H1 (cell line): Measurements from ENCODE around the gene ABCF3. TPM values are rescaled to one million over a fixed set of nuclear protein-coding genes. Genes with fewer than 3 reads are reported as not detected.

Experiments
- ASH2L ChIP-seq: fragments of 200-600, 300-600 bp; sonication (generic); IDR thresholded peaks from one replicate; pipeline ENCODE4 v1.7.1; 2017; ENCODE audit warnings: low read length
- BACH1 ChIP-seq: IDR thresholded peaks from 2 replicates; pipeline ENCODE4 v1.6.1; 2012; ENCODE audit warnings: low read length, improper control_type of control experiment
- BRCA1 ChIP-seq: IDR thresholded peaks from 2 replicates; pipeline ENCODE4 v1.6.1; 2012; ENCODE audit warnings: low read depth, low read length, improper control_type of control experiment
- CEBPB ChIP-seq: IDR thresholded peaks from 2 replicates; pipeline ENCODE4 v1.6.1; 2012; ENCODE audit warnings: low read depth, low read length
- CREB1 ChIP-seq: IDR thresholded peaks from 2 replicates; pipeline ENCODE4 v1.6.1; 2012; ENCODE audit warnings: inconsistent platforms
- EGR1 ChIP-seq: IDR thresholded peaks from 2 replicates; pipeline ENCODE4 v1.6.1; 2011; ENCODE audit warnings: low read depth, low read length, borderline replicate concordance
- EP300 ChIP-seq, 2 experiments: IDR thresholded peaks; 1 replicate in 1 of 2; 2 replicates in 1 of 2; pipeline ENCODE4 v1.6.1; 2011 to 2012; ENCODE audit warnings: low read depth in 2 of 2, low read length in 2 of 2, mild to moderate bottlenecking in 2 of 2, borderline replicate concordance in 1 of 2, inconsistent platforms in 1 of 2, moderate library complexity in 1 of 2
- EZH2 ChIP-seq: fragments of 200-600 bp; sonication (generic); IDR thresholded peaks from 2 replicates; pipeline ENCODE4 v1.7.1; 2012; ENCODE audit warnings: low read depth, mild to moderate bottlenecking, moderate library complexity, low read length, inconsistent platforms; ENCODE audit not compliant: severe bottlenecking
- JUND ChIP-seq: IDR thresholded peaks from 2 replicates; pipeline ENCODE4 v1.6.1; 2011; ENCODE audit warnings: mild to moderate bottlenecking, improper control_type of control experiment, low read length
- KDM5A ChIP-seq: fragments of 200-600 bp; IDR thresholded peaks from 2 replicates; pipeline ENCODE4 v1.7.1; 2012; ENCODE audit warnings: mild to moderate bottlenecking, low read length, inconsistent platforms, mixed read lengths
- MAFK ChIP-seq: IDR thresholded peaks from 2 replicates; pipeline ENCODE4 v1.6.1; 2012; ENCODE audit warnings: low read depth, mild to moderate bottlenecking, improper control_type of control experiment, low read length
- NRF1 ChIP-seq: IDR thresholded peaks from 2 replicates; pipeline ENCODE4 v1.6.1; 2011; ENCODE audit warnings: mild to moderate bottlenecking, low read depth, low read length, improper control_type of control experiment
- PHF8 ChIP-seq: fragments of 200-600 bp; sonication (generic); conservative IDR thresholded peaks from 2 replicates; pipeline ENCODE4 v1.7.1; 2012; ENCODE audit warnings: low read depth, mild to moderate bottlenecking, inconsistent platforms, low read length, moderate library complexity
- POLR2A ChIP-seq, 2 experiments: IDR thresholded peaks; 1 replicate in 1 of 2; 2 replicates in 1 of 2; pipeline ENCODE4 v1.6.1; 2011; ENCODE audit warnings: low read depth in 2 of 2, low read length in 2 of 2, mild to moderate bottlenecking in 2 of 2; ENCODE audit errors: control extremely low read depth in 1 of 2
- POLR2AphosphoS5 ChIP-seq: IDR thresholded peaks from 2 replicates; pipeline ENCODE4 v1.6.1; 2011; ENCODE audit warnings: low read depth, low read length
- RAD21 ChIP-seq, 2 experiments: IDR thresholded peaks in 1 of 2; conservative IDR thresholded peaks in 1 of 2; 2 replicates each; pipeline ENCODE4 v1.6.1; 2011; ENCODE audit warnings: low read depth in 2 of 2, low read length in 2 of 2, improper control_type of control experiment in 1 of 2, inconsistent platforms in 1 of 2, mild to moderate bottlenecking in 1 of 2, moderate library complexity in 1 of 2
- RBBP5 ChIP-seq: IDR thresholded peaks from 2 replicates; pipeline ENCODE4 v1.7.1; 2012; ENCODE audit warnings: low read depth, mild to moderate bottlenecking, inconsistent platforms, low read length, moderate library complexity, borderline replicate concordance
- SIN3A ChIP-seq, 2 experiments: IDR thresholded peaks in 1 of 2; conservative IDR thresholded peaks in 1 of 2; 2 replicates each; pipeline ENCODE4 v1.6.1; 2011 to 2012; ENCODE audit warnings: low read length in 2 of 2, improper control_type of control experiment in 1 of 2, low read depth in 1 of 2, mild to moderate bottlenecking in 1 of 2
- SP1 ChIP-seq: IDR thresholded peaks from 2 replicates; pipeline ENCODE4 v1.6.1; 2011; ENCODE audit warnings: low read depth, low read length
- SP4 ChIP-seq: IDR thresholded peaks from 2 replicates; pipeline ENCODE4 v1.6.1; 2012; ENCODE audit warnings: low read length, inconsistent platforms
- SUZ12 ChIP-seq: fragments of 200-600 bp; sonication (generic); IDR thresholded peaks from 2 replicates; pipeline ENCODE4 v1.6.1; 2012; ENCODE audit warnings: mild to moderate bottlenecking, inconsistent platforms, low read length, moderate library complexity, mixed read lengths
- TAF1 ChIP-seq: IDR thresholded peaks from 2 replicates; pipeline ENCODE4 v1.6.1; 2011; ENCODE audit warnings: mild to moderate bottlenecking, low read depth, low read length
- TCF12 ChIP-seq: IDR thresholded peaks from 2 replicates; pipeline ENCODE4 v1.6.1; 2011; ENCODE audit warnings: low read depth, mild to moderate bottlenecking, low read length
- YY1 ChIP-seq: IDR thresholded peaks from 2 replicates; pipeline ENCODE4 v1.6.1; 2011; ENCODE audit warnings: low read depth, mild to moderate bottlenecking, low read length
- polyA plus RNA-seq, 7 experiments: library from polyadenylated mRNA; depleted of rRNA in 3 of 7; stranded (reverse) in 5 of 7; unstranded in 2 of 7; fragments of >200 nt in 5 of 7; fragments of 200-250 nt in 2 of 7; gene quantifications; 1 replicate in 5 of 7; 2 replicates in 1 of 7; 4 replicates in 1 of 7; pipeline versions ENCODE4 v1.2.1 to v1.2.3, GENCODE V29; 2011 to 2013; ENCODE audit warnings: missing spikeins in 2 of 7, mixed read lengths in 2 of 7
- total RNA-seq: library from RNA; stranded (reverse); fragmentation: NEBNext Ultra II Directional; extraction: Animal tissue kit (Norgen Biotek cat#: 25700); gene quantifications from 2 replicates; pipeline ENCODE4 v1.2.1, GENCODE V29; 2021
- TF ChIP-seq, protein P1 (sequence below): IDR thresholded peaks from 2 replicates; pipeline ENCODE4 v1.6.1; 2011; ENCODE audit warnings: low read length, improper control_type of control experiment

ABCF3 gene
- total and polyA plus RNA-seq, 2 of the 8 experiments (the other 6 are each of a cell fraction or from before 2014, with no cell fraction given), result 51.6 to 57.8 TPM

DNA sequence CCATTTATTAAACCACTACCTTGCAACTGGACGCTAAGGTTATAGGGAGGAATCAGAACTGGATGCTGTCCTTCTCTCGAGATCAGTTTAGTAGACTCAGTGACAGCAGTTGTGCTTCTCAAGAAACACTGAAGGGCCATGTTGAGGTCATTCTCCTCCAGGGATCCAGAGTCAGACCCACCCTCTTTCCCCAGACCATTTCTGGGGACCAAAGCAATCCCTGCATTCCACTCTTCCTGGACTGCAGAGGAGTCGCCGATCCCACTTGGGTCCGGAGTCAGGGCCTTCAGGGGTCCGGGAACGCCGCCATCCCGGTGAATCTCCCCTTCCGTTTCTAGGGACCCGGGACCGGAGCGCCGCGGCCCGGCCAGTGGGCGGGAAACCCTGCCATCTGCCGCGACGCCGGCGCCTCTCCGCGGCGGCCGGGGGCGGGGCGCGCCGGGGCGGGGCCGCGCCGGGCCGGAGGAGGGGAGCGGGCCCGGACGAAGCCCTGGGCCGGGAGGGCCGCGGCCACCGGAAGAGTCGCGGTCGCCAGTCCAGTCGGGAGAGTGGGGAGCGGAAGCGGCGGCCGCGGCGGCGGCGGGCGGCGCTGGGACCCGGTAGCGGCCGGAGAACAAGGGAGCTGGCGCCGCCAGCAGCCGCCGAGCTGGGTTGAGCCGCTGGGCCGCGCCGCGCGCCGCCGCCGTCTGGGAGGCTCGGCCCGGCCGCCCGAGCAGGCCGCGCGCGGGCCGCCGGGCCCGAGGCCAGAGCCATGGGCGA lies 30.9 kb upstream of the ABCF3 start, which contains the start of gene DVL3 (continued):
- TF ChIP-seq, protein P1, sequence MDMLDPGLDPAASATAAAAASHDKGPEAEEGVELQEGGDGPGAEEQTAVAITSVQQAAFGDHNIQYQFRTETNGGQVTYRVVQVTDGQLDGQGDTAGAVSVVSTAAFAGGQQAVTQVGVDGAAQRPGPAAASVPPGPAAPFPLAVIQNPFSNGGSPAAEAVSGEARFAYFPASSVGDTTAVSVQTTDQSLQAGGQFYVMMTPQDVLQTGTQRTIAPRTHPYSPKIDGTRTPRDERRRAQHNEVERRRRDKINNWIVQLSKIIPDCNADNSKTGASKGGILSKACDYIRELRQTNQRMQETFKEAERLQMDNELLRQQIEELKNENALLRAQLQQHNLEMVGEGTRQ, result no peak
- TF ChIP-seq EZH2 (no peak), EP300 (IDR thresholded peaks at IDR 0.05; ENCODE audit: borderline replicate concordance in 1 of 2, low read depth in 2 of 2, low read length in 2 of 2) (no peak), EGR1 (peak; percentile 53; the same call in 1 of the 2 replicates), PHF8 (no peak; the same call in 1 of the 2 replicates), TCF12 (no peak), BACH1 (no peak), POLR2A (IDR thresholded peaks at IDR 0.05; ENCODE audit: control extremely low read depth in 1 of 2, low read depth in 2 of 2, low read length in 2 of 2) (peak in 1 of 2 experiments; percentile 57; a peak in 2 of 3 replicates), KDM5A (no peak), CREB1 (no peak), CEBPB (no peak), BRCA1 (no peak), SP1 (no peak), TAF1 (peak; percentile 48), MAFK (no peak), SUZ12 (no peak), NRF1 (no peak), YY1 (no peak), RBBP5 (no peak), SIN3A (conservative IDR thresholded peaks at IDR 0.05 in 1 of 2, IDR thresholded peaks at IDR 0.05 in 1 of 2; ENCODE audit: low read depth in 1 of 2, low read length in 2 of 2) (no peak; a peak in 1 of 4 replicates), RAD21 (IDR thresholded peaks at IDR 0.05 in 1 of 2, conservative IDR thresholded peaks at IDR 0.05 in 1 of 2; ENCODE audit: low read depth in 2 of 2, low read length in 2 of 2) (no peak), SP4 (no peak), JUND (0 out of 2 replicates have a peak, but pooled peaks have one; percentile 25), POLR2AphosphoS5 (no peak), ASH2L (no peak)
